Kidney glomerular epithelial cell (primary cell): ENCODE results near the gene AEBP1.

ENCODE experiments used
- DNase-seq: peaks from one replicate; lab custom pipeline; 2025; lab: John Stamatoyannopoulos, UW

AEBP1 gene

GRCh38 chr7:44156453-44157010 is 52.4 kb downstream of the AEBP1 start:
- DNase-seq = no peak

- no peak for DNase-seq
Observed at GRCh38 chr7:44157116-44158080, 53.3 kb downstream of the AEBP1 start.

GRCh38 chr7:44158096-44158872 is 54.1 kb downstream of the AEBP1 start:
- DNase-seq = no peak

GRCh38 chr7:44158873-44159631 is 54.9 kb downstream of the AEBP1 start:
- DNase-seq = no peak

GRCh38 chr7:44159824-44160630 is 55.9 kb downstream of the AEBP1 start:
- no peak for DNase-seq

GRCh38 chr7:44161371-44161770 is 57.2 kb downstream of the AEBP1 start:
- no peak for DNase-seq

- DNase-seq = no peak
Observed at GRCh38 chr7:44162179-44162578, 58.0 kb downstream of the AEBP1 start.

- no peak for DNase-seq
Observed at GRCh38 chr7:44162785-44163395, 58.7 kb downstream of the AEBP1 start.

- DNase-seq = peak; percentile 93
Observed at GRCh38 chr7:44163591-44163990, 59.4 kb downstream of the AEBP1 start.
